Gastroesophageal sphincter (tissue), 4 donors: ENCODE data around the gene TARS2. TPM values are rescaled to one million over a fixed set of nuclear protein-coding genes. Genes with fewer than 3 reads are reported as not detected.

Source experiments
- ATAC-seq: fragments of 150-250 bp; one replicate; pipeline ENCODE4 v1.9.1; 2016; ENCODE audit warnings: mild to moderate bottlenecking, moderate library complexity
- H3K27ac ChIP-seq, 4 donors: fragments of 200-600 bp; sonication (generic) in 3 of 4; 1 replicate in 3 of 4; 2 replicates in 1 of 4; pipeline ENCODE4 v1.5.1; 2016 to 2019
- H3K27me3 ChIP-seq: fragments of 200-600 bp; sonication (generic); one replicate; pipeline ENCODE4 v1.5.1; 2019
- H3K36me3 ChIP-seq, 2 donors: fragments of 200-600 bp; sonication (generic); one replicate each; pipeline ENCODE4 v1.5.1; 2019; ENCODE audit warnings: control low read depth in 1 of 2
- H3K4me1 ChIP-seq, 3 donors: fragments of 200-600 bp; sonication (generic); 1 replicate in 2 of 3; 2 replicates in 1 of 3; pipeline ENCODE4 v1.5.1; 2016 to 2019; ENCODE audit warnings: control low read depth in 2 of 3
- H3K4me3 ChIP-seq, 2 donors: fragments of 200-600 bp; sonication (generic); one replicate each; pipeline ENCODE4 v1.5.1; 2019; ENCODE audit warnings: mild to moderate bottlenecking in 1 of 2, moderate library complexity in 1 of 2
- H3K9me3 ChIP-seq, 3 donors: fragments of 200-600 bp; sonication (generic); one replicate each; pipeline ENCODE4 v1.5.1; 2017 to 2019; ENCODE audit warnings: control low read depth in 2 of 3
- EP300 ChIP-seq: sonication (generic); formaldehyde crosslinking; IDR thresholded peaks from one replicate; pipeline ENCODE4 v1.6.1; 2017; ENCODE audit warnings: antibody characterized with exemption, mild to moderate bottlenecking
- POLR2A ChIP-seq, 2 donors: fragments of 450-650 bp; IDR thresholded peaks; one replicate each; pipeline ENCODE4 v1.6.1; 2017; ENCODE audit warnings: antibody characterized with exemption in 2 of 2, mild to moderate bottlenecking in 2 of 2, moderate library complexity in 1 of 2
- POLR2AphosphoS5 ChIP-seq: sonication (generic); formaldehyde crosslinking; IDR thresholded peaks from one replicate; pipeline ENCODE4 v1.6.1; 2017; ENCODE audit warnings: antibody characterized with exemption
- WGBS, 2 donors: methylation state at CpG; one replicate each; pipeline ENCODE4 v1.1.5; 2018; ENCODE audit warnings: low coverage in 1 of 2; 5-methylcytosine and 5-hydroxymethylcytosine counted together
- total RNA-seq, 4 donors: library from RNA; depleted of rRNA; stranded (reverse); fragments of >200 nt; gene quantifications; one replicate each; pipeline ENCODE4 v1.1.0, GENCODE V29; 2016
- TF ChIP-seq, protein P1 (sequence below), 4 experiments: fragments of 200-600 bp in 2 of 4; fragments of 450-650 bp in 2 of 4; sonication (generic) in 1 of 4; IDR thresholded peaks; one replicate each; pipeline ENCODE4 v1.5.1; 2017 to 2019; ENCODE audit warnings: antibody characterized with exemption in 4 of 4, mild to moderate bottlenecking in 2 of 4, moderate library complexity in 2 of 4

Gene TARS2
- total RNA-seq, 4 donors from 2014 or later: 6.7 to 32.2 (median 10.6) TPM

DNA sequence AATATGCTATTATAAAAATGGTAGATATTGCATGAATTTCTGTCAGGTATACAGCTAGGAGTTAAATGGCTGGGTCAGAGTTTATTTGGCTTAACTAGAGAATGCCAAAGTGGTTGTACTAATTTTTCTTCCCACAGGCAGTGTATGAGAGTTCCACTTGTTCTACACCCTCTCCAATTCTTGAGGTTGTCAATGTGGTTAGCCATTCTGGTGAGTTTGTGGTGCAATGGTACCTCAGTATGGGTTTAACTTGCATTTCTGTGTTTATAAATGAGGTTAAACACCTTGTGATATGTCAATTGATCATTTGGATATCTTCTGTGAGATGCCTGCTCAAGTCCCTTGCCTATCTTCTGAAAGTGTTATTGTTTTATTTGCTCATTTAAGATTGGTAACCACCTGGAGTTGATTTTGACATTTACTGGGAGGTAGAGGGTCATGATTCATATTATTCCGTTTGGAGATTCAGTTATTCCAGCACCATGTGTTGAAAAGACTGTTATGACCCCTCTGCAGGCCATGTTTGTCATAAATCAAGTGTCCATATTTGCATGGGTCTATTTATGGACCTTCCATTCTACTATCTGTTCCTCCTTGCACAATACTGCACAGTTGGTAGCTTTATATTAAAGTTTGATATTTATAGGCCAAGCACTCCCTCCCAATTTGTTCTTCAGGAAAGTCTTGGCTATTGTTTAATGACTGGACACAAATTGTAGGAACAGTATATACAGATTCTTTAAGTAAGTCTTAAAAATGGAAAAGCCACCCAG lies 34.2 kb downstream of the TARS2 start:
- TF ChIP-seq POLR2A (IDR thresholded peaks at IDR 0.05) (no peak), EP300 (no peak), POLR2AphosphoS5 (no peak)
- TF ChIP-seq, protein P1, sequence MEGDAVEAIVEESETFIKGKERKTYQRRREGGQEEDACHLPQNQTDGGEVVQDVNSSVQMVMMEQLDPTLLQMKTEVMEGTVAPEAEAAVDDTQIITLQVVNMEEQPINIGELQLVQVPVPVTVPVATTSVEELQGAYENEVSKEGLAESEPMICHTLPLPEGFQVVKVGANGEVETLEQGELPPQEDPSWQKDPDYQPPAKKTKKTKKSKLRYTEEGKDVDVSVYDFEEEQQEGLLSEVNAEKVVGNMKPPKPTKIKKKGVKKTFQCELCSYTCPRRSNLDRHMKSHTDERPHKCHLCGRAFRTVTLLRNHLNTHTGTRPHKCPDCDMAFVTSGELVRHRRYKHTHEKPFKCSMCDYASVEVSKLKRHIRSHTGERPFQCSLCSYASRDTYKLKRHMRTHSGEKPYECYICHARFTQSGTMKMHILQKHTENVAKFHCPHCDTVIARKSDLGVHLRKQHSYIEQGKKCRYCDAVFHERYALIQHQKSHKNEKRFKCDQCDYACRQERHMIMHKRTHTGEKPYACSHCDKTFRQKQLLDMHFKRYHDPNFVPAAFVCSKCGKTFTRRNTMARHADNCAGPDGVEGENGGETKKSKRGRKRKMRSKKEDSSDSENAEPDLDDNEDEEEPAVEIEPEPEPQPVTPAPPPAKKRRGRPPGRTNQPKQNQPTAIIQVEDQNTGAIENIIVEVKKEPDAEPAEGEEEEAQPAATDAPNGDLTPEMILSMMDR (IDR thresholded peaks at IDR 0.05): no peak
- 41 to 71% methylated on average over 1 of the region's 1 CpG for WGBS, 2 donors

DNA sequence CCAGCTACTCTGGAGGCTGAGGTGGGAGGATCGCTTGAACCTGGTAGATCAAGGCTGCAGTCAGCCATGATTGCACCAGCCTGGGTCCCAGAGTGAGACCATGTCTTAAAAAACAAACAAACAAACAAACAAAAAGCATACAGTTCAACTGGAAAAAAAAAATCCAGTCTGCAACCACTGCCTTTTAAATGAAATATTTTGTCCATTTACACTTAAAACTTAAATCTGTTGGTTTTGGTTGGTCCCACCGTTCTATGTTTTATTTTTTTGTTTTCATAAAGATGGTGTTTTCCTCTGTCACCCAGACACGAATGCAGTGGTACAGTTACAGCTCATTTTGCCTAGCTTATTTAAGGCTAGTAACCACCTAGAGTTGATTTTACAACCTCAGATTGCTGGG lies 38.1 kb downstream of the TARS2 start:
- WGBS, 2 donors: 86 to 87% methylated on average over 2 to 3 of the region's 3 CpGs
- H3K27me3 ChIP-seq: no peaks in the 10 kb centered on the region
- H3K27ac ChIP-seq: no peak overlapping the region
- H3K36me3 ChIP-seq: no peaks in the 10 kb centered on the region
- no peaks in the 10 kb centered on the region for H3K9me3 ChIP-seq
- TF ChIP-seq EP300 (no peak), POLR2AphosphoS5 (no peak), POLR2A (IDR thresholded peaks at IDR 0.05) (no peak)
- TF ChIP-seq, protein P1 (IDR thresholded peaks at IDR 0.05): no peak
- H3K4me3 ChIP-seq: no peak overlapping the region
- H3K4me1 ChIP-seq: peaks cover 0 to 13% (median 3%) of the 10 kb centered on the region in 3 donors
- no peak for ATAC-seq

More for the DNA sequence above, 34.2 kb downstream of the TARS2 start:
- Histone ChIP-seq H3K27ac (no peak overlapping the region), H3K4me1 (peaks cover 0 to 13% (median 2%) of the 10 kb centered on the region in 3 donors), H3K27me3 (no peaks in the 10 kb centered on the region), H3K4me3 (no peak overlapping the region), H3K9me3 (no peaks in the 10 kb centered on the region), H3K36me3 (no peaks in the 10 kb centered on the region)
- ATAC-seq: no peak

- H3K4me1 ChIP-seq: peaks cover 0 to 29% (median 9%) of the 10 kb centered on the region in 3 donors
- H3K36me3 ChIP-seq: no peaks in the 10 kb centered on the region
- no peaks in the 10 kb centered on the region for H3K9me3 ChIP-seq
- H3K27me3 ChIP-seq: no peaks in the 10 kb centered on the region
- TF ChIP-seq POLR2A (IDR thresholded peaks at IDR 0.05) (no peak), POLR2AphosphoS5 (no peak), EP300 (no peak)
- TF ChIP-seq, protein P1 (IDR thresholded peaks at IDR 0.05): no peak
- ATAC-seq: no peak
- no peak overlapping the region for H3K4me3 ChIP-seq
- 57 to 100% methylated on average over 1 of the region's 1 CpG for WGBS, 2 donors
- no peak overlapping the region for H3K27ac ChIP-seq
These were observed 41.0 kb downstream of the TARS2 start for GRCh38 chr1:150528196-150528595.

GRCh38 chr1:150529017-150529416 lies 41.8 kb downstream of the TARS2 start:
- Histone ChIP-seq H3K4me1 (peaks cover 0 to 34% (median 9%) of the 10 kb centered on the region in 3 donors), H3K4me3 (no peak overlapping the region), H3K36me3 (no peaks in the 10 kb centered on the region), H3K9me3 (no peaks in the 10 kb centered on the region), H3K27ac (peak overlapping the region in 3 of 4 donors; percentile 64 to 70 (median 67)), H3K27me3 (no peaks in the 10 kb centered on the region)
- TF ChIP-seq, protein P1 (IDR thresholded peaks at IDR 0.05): no peak
- TF ChIP-seq POLR2AphosphoS5 (no peak), EP300 (no peak), POLR2A (IDR thresholded peaks at IDR 0.05) (no peak)
- 0 to 8% methylated on average over 2 to 4 of the region's 4 CpGs for WGBS, 2 donors
- no peak for ATAC-seq
